OCI-LY3 (cell line): ENCODE data around the gene SPIN1.

ENCODE experiments used
- EZH2phosphoT487 ChIP-seq: fragments of 200-600 bp; shearing (Covaris generic); IDR thresholded peaks from 2 replicates; pipeline ENCODE4 v1.6.1; 2018; ENCODE audit warnings: antibody characterized with exemption, mixed run types, low read depth
- TF ChIP-seq, protein P1 (sequence below): fragments of 200-600, 300-600 bp; sonication (generic); IDR thresholded peaks from 2 replicates; pipeline ENCODE4 v1.5.1; 2014; ENCODE audit warnings: antibody characterized with exemption, low read length, low read depth

DNA sequence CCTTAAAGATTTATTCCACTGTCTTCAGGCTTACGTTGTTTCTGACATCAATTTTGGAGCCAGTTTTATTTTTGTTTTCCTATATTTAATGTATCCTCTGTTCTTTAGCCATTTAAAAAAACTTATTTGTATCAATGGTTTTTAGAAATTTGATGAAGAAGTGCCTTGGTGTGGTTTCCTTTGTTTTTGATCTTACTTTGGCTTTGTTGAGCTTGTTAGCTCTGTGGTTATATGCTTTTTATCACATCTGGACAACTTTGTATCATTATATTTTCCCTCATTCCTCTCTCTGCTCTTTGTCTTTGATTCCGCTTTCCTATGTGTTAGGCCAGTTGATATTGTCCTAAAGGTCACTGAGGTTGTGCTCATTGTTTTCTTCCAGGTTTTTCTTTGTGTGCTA lies 58.5 kb downstream of the SPIN1 start:
- TF ChIP-seq, protein P1, sequence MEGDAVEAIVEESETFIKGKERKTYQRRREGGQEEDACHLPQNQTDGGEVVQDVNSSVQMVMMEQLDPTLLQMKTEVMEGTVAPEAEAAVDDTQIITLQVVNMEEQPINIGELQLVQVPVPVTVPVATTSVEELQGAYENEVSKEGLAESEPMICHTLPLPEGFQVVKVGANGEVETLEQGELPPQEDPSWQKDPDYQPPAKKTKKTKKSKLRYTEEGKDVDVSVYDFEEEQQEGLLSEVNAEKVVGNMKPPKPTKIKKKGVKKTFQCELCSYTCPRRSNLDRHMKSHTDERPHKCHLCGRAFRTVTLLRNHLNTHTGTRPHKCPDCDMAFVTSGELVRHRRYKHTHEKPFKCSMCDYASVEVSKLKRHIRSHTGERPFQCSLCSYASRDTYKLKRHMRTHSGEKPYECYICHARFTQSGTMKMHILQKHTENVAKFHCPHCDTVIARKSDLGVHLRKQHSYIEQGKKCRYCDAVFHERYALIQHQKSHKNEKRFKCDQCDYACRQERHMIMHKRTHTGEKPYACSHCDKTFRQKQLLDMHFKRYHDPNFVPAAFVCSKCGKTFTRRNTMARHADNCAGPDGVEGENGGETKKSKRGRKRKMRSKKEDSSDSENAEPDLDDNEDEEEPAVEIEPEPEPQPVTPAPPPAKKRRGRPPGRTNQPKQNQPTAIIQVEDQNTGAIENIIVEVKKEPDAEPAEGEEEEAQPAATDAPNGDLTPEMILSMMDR: no peak
- no peak for TF ChIP-seq EZH2phosphoT487
